Keratinocyte (primary cell): ENCODE data around the gene TCP11L2. TPM values are rescaled to one million over a fixed set of nuclear protein-coding genes. Genes with fewer than 3 reads are reported as not detected.

Experiments used
- DNase-seq: peaks from one replicate; pipeline ENCODE4 v3.0.0-alpha.2; 2011; ENCODE audit warnings: low read depth, missing footprints, low spot score
- FAIRE-seq: peaks from 2 replicates; lab custom pipeline; 2011; peaks lifted over from hg19 to GRCh38; lab: Jason Lieb, UNC
- H2AFZ ChIP-seq: 2 replicates; pipeline ENCODE4 v1.6.0; 2012; ENCODE audit warnings: low read length, control low read depth, inconsistent platforms; ENCODE audit not compliant: control insufficient read depth
- H3K27ac ChIP-seq: 2 replicates; pipeline ENCODE4 v1.5.1; 2011; ENCODE audit warnings: low read length; ENCODE audit not compliant: control insufficient read depth, insufficient read depth
- H3K27me3 ChIP-seq: 3 replicates; pipeline ENCODE4 v1.6.0; 2011; ENCODE audit warnings: low read length; ENCODE audit not compliant: control insufficient read depth, insufficient read depth; ENCODE audit errors: extremely low read depth
- H3K36me3 ChIP-seq, 2 experiments: 2 replicates in 1 of 2; 3 replicates in 1 of 2; pipeline ENCODE4 v1.5.1; 2011; ENCODE audit warnings: low read length in 2 of 2, mild to moderate bottlenecking in 1 of 2; ENCODE audit not compliant: control insufficient read depth in 2 of 2, insufficient read depth in 2 of 2; ENCODE audit errors: extremely low read depth in 1 of 2
- H3K4me1 ChIP-seq: 3 replicates; pipeline ENCODE4 v1.5.1; 2011; ENCODE audit warnings: low read length; ENCODE audit not compliant: control insufficient read depth, insufficient read depth; ENCODE audit errors: extremely low read depth
- H3K4me2 ChIP-seq: 3 replicates; pipeline ENCODE4 v1.6.0; 2011; ENCODE audit warnings: low read depth, low read length; ENCODE audit not compliant: control insufficient read depth, insufficient read depth; ENCODE audit errors: extremely low read depth
- H3K4me3 ChIP-seq, 3 experiments: fragments of 200-600 bp in 1 of 3; sonication (generic) in 1 of 3; 2 replicates in 2 of 3; 3 replicates in 1 of 3; pipeline ENCODE4 v1.5.1; 2011 to 2016; ENCODE audit warnings: low read length in 3 of 3, mild to moderate bottlenecking in 3 of 3, control low read depth in 2 of 3, inconsistent platforms in 1 of 3, low read depth in 1 of 3, mixed read lengths in 1 of 3, mixed run types in 1 of 3, moderate library complexity in 1 of 3; ENCODE audit not compliant: control insufficient read depth in 2 of 3, insufficient read depth in 2 of 3; ENCODE audit errors: extremely low read depth in 1 of 3
- H3K79me2 ChIP-seq: 2 replicates; pipeline ENCODE4 v1.6.0; 2012; ENCODE audit warnings: low read length; ENCODE audit not compliant: control insufficient read depth, insufficient read depth
- H3K9ac ChIP-seq: 3 replicates; pipeline ENCODE4 v1.6.0; 2011; ENCODE audit warnings: low read length; ENCODE audit not compliant: control insufficient read depth, insufficient read depth; ENCODE audit errors: extremely low read depth
- H3K9me1 ChIP-seq: 3 replicates; pipeline ENCODE4 v1.6.0; 2011; ENCODE audit warnings: low read length; ENCODE audit not compliant: control insufficient read depth, insufficient read depth; ENCODE audit errors: extremely low read depth
- H3K9me3 ChIP-seq: 2 replicates; pipeline ENCODE4 v1.5.1; 2012; ENCODE audit warnings: low read depth, low read length; ENCODE audit not compliant: control insufficient read depth
- H4K20me1 ChIP-seq: 3 replicates; pipeline ENCODE4 v1.6.0; 2011; ENCODE audit warnings: low read length; ENCODE audit not compliant: control insufficient read depth, insufficient read depth; ENCODE audit errors: extremely low read depth
- EZH2 ChIP-seq: IDR thresholded peaks from one replicate; pipeline ENCODE4 v1.6.1; 2012; ENCODE audit warnings: inconsistent platforms, mild to moderate bottlenecking, low read length, moderate library complexity
- dilution Hi-C: fragments of 300-500 bp; cut with MboI; formaldehyde crosslinking; loops from one replicate; pipeline ENCODE4 v1.7.0; 2020; ENCODE audit warnings: low sequenced_read_pairs; ENCODE audit not compliant: extremely low pct_ligation_motif_present
- polyA plus RNA-seq, 5 experiments: library from polyadenylated mRNA; depleted of rRNA in 3 of 5; stranded (reverse) in 3 of 5; stranded (forward) in 1 of 5; unstranded in 1 of 5; fragments of >200 nt; gene quantifications; 1 replicate in 1 of 5; 2 replicates in 3 of 5; 3 replicates in 1 of 5; pipeline versions ENCODE4 v1.2.1 to v1.2.3, GENCODE V29; 2011 to 2012; ENCODE audit warnings: missing spikeins in 2 of 5, low read depth in 1 of 5, low replicate concordance in 1 of 5
- TF ChIP-seq, protein P1 (sequence below), 3 experiments: IDR thresholded peaks in 1 of 3; conservative IDR thresholded peaks in 1 of 3; optimal IDR thresholded peaks in 1 of 3; 2 replicates in 2 of 3; 3 replicates in 1 of 3; pipeline versions ENCODE3 to v1.5.1; 2011; ENCODE audit warnings: low read length in 3 of 3, mild to moderate bottlenecking in 3 of 3, moderate library complexity in 2 of 3, control low read depth in 1 of 3, inconsistent platforms in 1 of 3; ENCODE audit not compliant: insufficient read depth in 2 of 3; ENCODE audit errors: extremely low read depth in 1 of 3

Gene TCP11L2
- polyA plus RNA-seq, 1 donor (not counting 4 experiments of a cell fraction or from before 2014, with no cell fraction given): 6.1 TPM

DNA sequence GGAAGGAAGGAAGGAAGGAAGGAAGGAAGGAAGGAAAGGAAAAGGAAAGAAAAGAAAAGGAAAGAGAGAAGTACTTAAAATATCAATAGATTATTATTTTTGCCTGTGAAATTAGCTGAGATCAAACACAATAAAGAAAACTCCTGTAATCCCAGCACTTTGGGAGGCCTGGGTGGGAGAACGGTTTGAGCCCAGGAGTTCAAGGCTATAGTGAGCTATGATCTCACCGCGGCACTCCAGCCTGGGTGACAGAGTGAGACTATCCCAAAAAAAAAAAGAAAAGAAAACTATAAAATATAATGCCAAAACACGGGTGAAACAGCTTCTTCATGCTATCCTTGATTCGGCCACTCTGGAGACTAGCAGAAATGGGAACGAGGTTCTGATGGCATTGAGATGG is 28.5 kb upstream of the TCP11L2 start:
- no peak for FAIRE-seq

DNA sequence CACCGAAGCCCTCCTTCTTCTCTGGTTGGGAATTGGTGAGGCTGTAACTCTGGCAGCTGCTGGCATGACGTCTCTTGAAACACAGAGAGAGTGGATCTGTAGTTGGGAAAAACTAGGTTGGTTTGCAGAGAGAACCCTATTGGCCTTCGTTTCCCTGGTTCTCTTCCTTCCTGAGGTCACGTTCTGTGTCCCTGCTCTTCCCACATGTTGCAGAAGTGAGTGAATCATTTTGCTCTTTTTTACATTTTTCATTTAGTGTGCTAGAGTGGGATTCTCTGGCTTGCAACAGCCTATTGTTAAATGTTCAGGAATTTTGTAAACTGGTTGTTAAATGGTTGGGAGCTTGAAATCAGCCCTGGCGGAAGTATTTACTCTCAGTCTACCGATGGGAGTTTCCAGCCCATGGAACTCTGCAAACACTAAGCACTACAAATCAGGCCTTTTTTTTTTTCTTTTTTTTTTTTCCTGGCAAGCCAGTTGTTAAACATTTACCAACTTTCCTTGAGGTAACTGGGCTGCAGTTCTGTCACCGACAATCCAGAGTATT is 27.9 kb upstream of the TCP11L2 start:
- Histone ChIP-seq H3K4me1 (peaks cover 14% of the 10 kb centered on the region), H3K27ac (no peak overlapping the region), H3K9me3 (no peaks in the 10 kb centered on the region), H3K4me3 (no peak overlapping the region), H3K36me3 (no peaks in the 10 kb centered on the region), H4K20me1 (no peaks in the 10 kb centered on the region), H3K9me1 (no peaks in the 10 kb centered on the region), H3K9ac (no peak overlapping the region), H2AFZ (no peak overlapping the region), H3K79me2 (no peaks in the 10 kb centered on the region), H3K4me2 (no peak overlapping the region), H3K27me3 (no peaks in the 10 kb centered on the region)
- TF ChIP-seq EZH2: no peak
- TF ChIP-seq, protein P1, sequence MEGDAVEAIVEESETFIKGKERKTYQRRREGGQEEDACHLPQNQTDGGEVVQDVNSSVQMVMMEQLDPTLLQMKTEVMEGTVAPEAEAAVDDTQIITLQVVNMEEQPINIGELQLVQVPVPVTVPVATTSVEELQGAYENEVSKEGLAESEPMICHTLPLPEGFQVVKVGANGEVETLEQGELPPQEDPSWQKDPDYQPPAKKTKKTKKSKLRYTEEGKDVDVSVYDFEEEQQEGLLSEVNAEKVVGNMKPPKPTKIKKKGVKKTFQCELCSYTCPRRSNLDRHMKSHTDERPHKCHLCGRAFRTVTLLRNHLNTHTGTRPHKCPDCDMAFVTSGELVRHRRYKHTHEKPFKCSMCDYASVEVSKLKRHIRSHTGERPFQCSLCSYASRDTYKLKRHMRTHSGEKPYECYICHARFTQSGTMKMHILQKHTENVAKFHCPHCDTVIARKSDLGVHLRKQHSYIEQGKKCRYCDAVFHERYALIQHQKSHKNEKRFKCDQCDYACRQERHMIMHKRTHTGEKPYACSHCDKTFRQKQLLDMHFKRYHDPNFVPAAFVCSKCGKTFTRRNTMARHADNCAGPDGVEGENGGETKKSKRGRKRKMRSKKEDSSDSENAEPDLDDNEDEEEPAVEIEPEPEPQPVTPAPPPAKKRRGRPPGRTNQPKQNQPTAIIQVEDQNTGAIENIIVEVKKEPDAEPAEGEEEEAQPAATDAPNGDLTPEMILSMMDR (optimal IDR thresholded peaks at IDR 0.05 in 1 of 3, IDR thresholded peaks at IDR 0.05 in 1 of 3, conservative IDR thresholded peaks at IDR 0.05 in 1 of 3; ENCODE audit: extremely low read depth in 1 of 3, insufficient read depth in 2 of 3, low read length in 3 of 3): no peak
- no peak for DNase-seq
- no peak for FAIRE-seq
- dilution Hi-C loops: no loop called here

More for the DNA sequence above, 28.5 kb upstream of the TCP11L2 start:
- dilution Hi-C loops: no loop called here
- H3K79me2 ChIP-seq: no peaks in the 10 kb centered on the region
- H3K9me1 ChIP-seq: no peaks in the 10 kb centered on the region
- no peak overlapping the region for H3K4me3 ChIP-seq
- no peaks in the 10 kb centered on the region for H3K36me3 ChIP-seq
- H3K27ac ChIP-seq: no peak overlapping the region
- H2AFZ ChIP-seq: no peak overlapping the region
- no peaks in the 10 kb centered on the region for H4K20me1 ChIP-seq
- no peak for DNase-seq
- TF ChIP-seq, protein P1 (optimal IDR thresholded peaks at IDR 0.05 in 1 of 3, IDR thresholded peaks at IDR 0.05 in 1 of 3, conservative IDR thresholded peaks at IDR 0.05 in 1 of 3; ENCODE audit: extremely low read depth in 1 of 3, insufficient read depth in 2 of 3, low read length in 3 of 3): no peak
- TF ChIP-seq EZH2: no peak
- H3K9me3 ChIP-seq: no peaks in the 10 kb centered on the region
- H3K9ac ChIP-seq: no peak overlapping the region
- H3K4me2 ChIP-seq: no peak overlapping the region
- no peaks in the 10 kb centered on the region for H3K27me3 ChIP-seq
- H3K4me1 ChIP-seq: peaks cover 14% of the 10 kb centered on the region
